Measurements from ENCODE around the gene C12orf42.
"Not testable (repeated sequence)": the region's sequence is repeated elsewhere in the genome, so short reads cannot be mapped to it uniquely, and the experiment has no call there.

Gene C12orf42

GRCh38 chr12:103494734-103495468, 867 bp downstream of the C12orf42 start:
- no peak for DNase-seq

GRCh38 chr12:103494051-103494733, 1.6 kb downstream of the C12orf42 start:
- DNase-seq: no peak

- no peak for DNase-seq
Observed at GRCh38 chr12:103493199-103493598, 2.6 kb downstream of the C12orf42 start.

- no peak for DNase-seq
Observed at GRCh38 chr12:103482365-103482764, 13.4 kb downstream of the C12orf42 start.

- no peak for DNase-seq
Observed at GRCh38 chr12:103475073-103475472, 20.7 kb downstream of the C12orf42 start.

- no peak for DNase-seq
Observed at GRCh38 chr12:103470664-103471063, 25.1 kb downstream of the C12orf42 start.

- no peak for DNase-seq
Observed at GRCh38 chr12:103469719-103470118, 26.0 kb downstream of the C12orf42 start.

GRCh38 chr12:103468837-103469236, 26.9 kb downstream of the C12orf42 start:
- no peak for DNase-seq

GRCh38 chr12:103462675-103463074, 33.1 kb downstream of the C12orf42 start:
- no peak for DNase-seq

- no peak for DNase-seq
Observed at GRCh38 chr12:103457471-103457870, 38.3 kb downstream of the C12orf42 start.

- no peak for DNase-seq
Observed at GRCh38 chr12:103456006-103456405, 39.8 kb downstream of the C12orf42 start.

- no peak for DNase-seq
Observed at GRCh38 chr12:103455020-103455763, 40.6 kb downstream of the C12orf42 start.

GRCh38 chr12:103444983-103445382, 50.8 kb downstream of the C12orf42 start:
- DNase-seq: no peak

- no peak for DNase-seq
Observed at GRCh38 chr12:103442822-103443221, 52.9 kb downstream of the C12orf42 start.

GRCh38 chr12:103442182-103442555, 53.6 kb downstream of the C12orf42 start:
- DNase-seq: no peak

- peak; percentile 59 for DNase-seq
Observed at GRCh38 chr12:103441437-103442181, 54.2 kb downstream of the C12orf42 start.

GRCh38 chr12:103434165-103435105, 61.3 kb downstream of the C12orf42 start:
- not testable (repeated sequence) for DNase-seq

- DNase-seq: no peak
Observed at GRCh38 chr12:103431950-103432349, 63.8 kb downstream of the C12orf42 start.

GRCh38 chr12:103431387-103431786, 64.4 kb downstream of the C12orf42 start:
- no peak for DNase-seq

- not testable (repeated sequence) for DNase-seq
Observed at GRCh38 chr12:103425674-103426073, 70.1 kb downstream of the C12orf42 start.

GRCh38 chr12:103424849-103425586, 70.8 kb downstream of the C12orf42 start:
- not testable (repeated sequence) for DNase-seq
